ENCODE data around the gene ZNF619. TPM values are rescaled to one million over a fixed set of nuclear protein-coding genes. Genes with fewer than 3 reads are reported as not detected.

Gene ZNF619
- total RNA-seq, 1 donor from 2014 or later, result 7.8 TPM

DNA sequence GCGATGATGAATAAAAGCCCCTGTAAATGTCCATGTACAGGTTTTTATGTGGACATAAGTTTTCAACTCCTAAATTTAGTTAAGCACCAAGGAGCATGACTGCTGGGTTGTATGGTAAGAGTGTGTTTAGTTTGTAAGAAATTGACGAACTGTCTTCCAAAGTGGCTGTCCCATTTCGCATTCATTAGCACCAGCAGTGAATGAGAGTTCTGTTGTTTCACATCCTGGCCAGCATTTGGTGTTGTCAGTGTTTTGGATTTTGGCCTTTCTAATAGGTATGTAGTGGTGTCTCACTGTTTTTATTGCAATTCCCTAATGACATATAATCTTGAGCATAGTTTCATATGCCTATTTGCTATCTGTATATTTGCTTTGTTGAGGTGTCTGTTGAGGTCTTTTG lies 51.5 kb downstream of the ZNF619 start:
- Mint-ChIP-seq H3K9me3 (ENCODE audit: low read depth) (peaks cover 12% of the 10 kb centered on the region), H3K4me1 (ENCODE audit: low read depth) (peaks cover 21% of the 10 kb centered on the region), H3K36me3 (ENCODE audit: insufficient read depth) (peaks cover 48% of the 10 kb centered on the region), H3K4me3 (ENCODE audit: low read depth) (no peak overlapping the region), H3K27me3 (no peaks in the 10 kb centered on the region), H3K27ac (no peak overlapping the region)
- DNase-seq (ENCODE audit: low spot score, unreplicated experiment), result no peak
- TF ChIP-seq, protein P1, sequence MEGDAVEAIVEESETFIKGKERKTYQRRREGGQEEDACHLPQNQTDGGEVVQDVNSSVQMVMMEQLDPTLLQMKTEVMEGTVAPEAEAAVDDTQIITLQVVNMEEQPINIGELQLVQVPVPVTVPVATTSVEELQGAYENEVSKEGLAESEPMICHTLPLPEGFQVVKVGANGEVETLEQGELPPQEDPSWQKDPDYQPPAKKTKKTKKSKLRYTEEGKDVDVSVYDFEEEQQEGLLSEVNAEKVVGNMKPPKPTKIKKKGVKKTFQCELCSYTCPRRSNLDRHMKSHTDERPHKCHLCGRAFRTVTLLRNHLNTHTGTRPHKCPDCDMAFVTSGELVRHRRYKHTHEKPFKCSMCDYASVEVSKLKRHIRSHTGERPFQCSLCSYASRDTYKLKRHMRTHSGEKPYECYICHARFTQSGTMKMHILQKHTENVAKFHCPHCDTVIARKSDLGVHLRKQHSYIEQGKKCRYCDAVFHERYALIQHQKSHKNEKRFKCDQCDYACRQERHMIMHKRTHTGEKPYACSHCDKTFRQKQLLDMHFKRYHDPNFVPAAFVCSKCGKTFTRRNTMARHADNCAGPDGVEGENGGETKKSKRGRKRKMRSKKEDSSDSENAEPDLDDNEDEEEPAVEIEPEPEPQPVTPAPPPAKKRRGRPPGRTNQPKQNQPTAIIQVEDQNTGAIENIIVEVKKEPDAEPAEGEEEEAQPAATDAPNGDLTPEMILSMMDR (IDR thresholded peaks at IDR 0.05; ENCODE audit: unreplicated experiment), result no peak

DNA sequence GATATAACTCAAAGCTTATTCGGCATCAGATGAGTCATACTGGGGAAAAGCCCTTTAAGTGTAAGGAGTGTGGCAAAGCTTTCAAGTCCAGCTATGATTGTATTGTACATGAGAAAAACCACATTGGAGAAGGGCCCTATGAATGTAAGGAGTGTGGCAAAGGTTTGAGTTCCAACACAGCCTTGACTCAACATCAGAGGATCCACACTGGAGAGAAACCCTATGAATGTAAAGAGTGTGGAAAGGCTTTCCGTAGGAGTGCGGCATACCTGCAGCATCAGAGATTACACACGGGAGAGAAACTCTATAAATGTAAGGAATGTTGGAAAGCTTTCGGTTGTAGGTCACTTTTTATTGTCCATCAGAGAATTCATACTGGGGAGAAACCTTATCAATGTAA lies 55.3 kb downstream of the ZNF619 start:
- TF ChIP-seq, protein P1 (IDR thresholded peaks at IDR 0.05; ENCODE audit: unreplicated experiment), result no peak
- H3K4me1 Mint-ChIP-seq (ENCODE audit: low read depth), result peaks cover 5% of the 10 kb centered on the region
- H3K9me3 Mint-ChIP-seq (ENCODE audit: low read depth), result peaks cover 15% of the 10 kb centered on the region
- H3K36me3 Mint-ChIP-seq (ENCODE audit: insufficient read depth), result peaks cover 67% of the 10 kb centered on the region
- no peak overlapping the region for H3K4me3 Mint-ChIP-seq (ENCODE audit: low read depth)
- H3K27me3 Mint-ChIP-seq, result no peaks in the 10 kb centered on the region
- no peak overlapping the region for H3K27ac Mint-ChIP-seq
- DNase-seq (ENCODE audit: low spot score, unreplicated experiment), result no peak

DNA sequence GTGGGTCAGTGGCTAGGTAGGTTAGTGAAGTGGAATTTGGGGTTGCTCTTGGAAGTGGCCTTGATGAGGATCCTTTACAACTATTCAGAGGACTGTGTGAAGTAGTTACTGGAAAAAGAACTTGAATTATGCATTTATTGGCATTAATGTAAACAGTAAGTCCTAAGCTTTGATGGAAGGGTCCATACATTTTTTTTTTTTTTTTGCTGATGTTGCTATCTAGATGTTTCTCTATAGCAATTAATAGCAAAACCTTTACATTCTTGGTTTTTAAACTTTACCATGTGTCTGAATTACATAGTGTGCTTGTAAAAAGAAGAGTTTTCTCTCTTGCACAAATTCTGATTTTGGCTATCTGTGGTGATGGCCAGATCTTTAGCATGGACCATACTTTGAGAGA lies 57.4 kb downstream of the ZNF619 start:
- peaks cover 28% of the 10 kb centered on the region for H3K9me3 Mint-ChIP-seq (ENCODE audit: low read depth)

More for the DNA sequence above, 57.4 kb downstream of the ZNF619 start:
- Mint-ChIP-seq H3K36me3 (ENCODE audit: insufficient read depth) (peaks cover 77% of the 10 kb centered on the region), H3K27ac (no peak overlapping the region), H3K4me3 (ENCODE audit: low read depth) (no peak overlapping the region), H3K4me1 (ENCODE audit: low read depth) (peaks cover 1% of the 10 kb centered on the region), H3K27me3 (no peaks in the 10 kb centered on the region)
- no peak for DNase-seq (ENCODE audit: low spot score, unreplicated experiment)
- TF ChIP-seq, protein P1 (IDR thresholded peaks at IDR 0.05; ENCODE audit: unreplicated experiment), result no peak

Other genes with a start within 250 kb of the ZNF619 start
- gene EIF1B, start 167.4 kb upstream of the ZNF619 start, total RNA-seq, result 103 and 105 TPM in 2 replicates
- gene ENTPD3, start 89.9 kb upstream of the ZNF619 start, total RNA-seq, result 1.3 and 1.4 TPM in 2 replicates
- 1,767 and 1,811 TPM in 2 replicates for gene RPL14, start 19.8 kb upstream of the ZNF619 start, total RNA-seq
- 23.0 and 26.2 TPM in 2 replicates for gene ZNF620, start 28.9 kb downstream of the ZNF619 start, total RNA-seq
- gene ZNF621, start 47.8 kb downstream of the ZNF619 start, total RNA-seq, result 28.1 and 29.0 TPM in 2 replicates

Measured in progenitor cell of endocrine pancreas (in vitro differentiated cells).